Thyroid gland (tissue), 4 donors: ENCODE measurements around the gene NNT.

Experiments
- CTCF ChIP-seq, 6 experiments: fragments of 200-600 bp in 3 of 6; fragments of 450-650 bp in 3 of 6; sonication (generic) in 3 of 6; IDR thresholded peaks; one replicate each; pipeline ENCODE4 v1.5.1; 2016 to 2019; ENCODE audit warnings: antibody characterized with exemption in 6 of 6, mild to moderate bottlenecking in 2 of 6, inconsistent platforms in 1 of 6, moderate library complexity in 1 of 6
- POLR2A ChIP-seq, 2 donors: fragments of 450-650 bp; IDR thresholded peaks; one replicate each; pipeline ENCODE4 v1.6.1; 2017; ENCODE audit warnings: antibody characterized with exemption in 2 of 2, mild to moderate bottlenecking in 2 of 2, moderate library complexity in 1 of 2

DNA sequence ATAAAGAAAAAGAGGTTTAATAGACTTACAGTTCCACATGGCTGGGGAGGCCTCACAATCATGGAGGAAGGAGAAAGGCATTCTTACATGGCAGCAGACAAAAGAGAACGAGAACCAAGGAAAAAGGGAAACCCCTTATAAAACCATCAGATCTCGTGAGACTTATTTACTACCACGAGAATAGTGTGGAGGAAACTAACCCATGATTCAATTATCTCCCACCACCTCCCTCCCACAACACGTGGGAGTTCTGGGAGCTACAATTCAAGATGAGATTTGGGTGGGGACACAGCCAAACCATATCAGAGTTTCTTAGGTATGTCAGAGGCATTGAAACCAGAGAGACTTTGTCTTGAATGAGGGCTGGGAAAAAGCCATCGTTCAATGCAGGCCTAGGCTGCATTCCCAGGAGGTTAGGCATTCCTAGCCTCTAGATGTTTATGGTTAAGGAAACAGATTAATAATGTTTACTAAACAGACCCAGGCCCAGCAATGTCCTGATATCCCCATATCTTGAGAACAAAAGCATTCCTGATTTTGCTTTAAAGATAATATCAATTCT, 38.6 kb upstream of the NNT start:
- no peak for TF ChIP-seq CTCF (IDR thresholded peaks at IDR 0.05)
- TF ChIP-seq POLR2A (IDR thresholded peaks at IDR 0.05): no peak
